HFFc6 (cell line): ENCODE measurements around the gene STON2. TPM values are rescaled to one million over a fixed set of nuclear protein-coding genes. Genes with fewer than 3 reads are reported as not detected.

ENCODE experiments used
- DNase-seq: peaks from one replicate; pipeline ENCODE4 v3.0.0-alpha.2; 2018
- H3K27ac Mint-ChIP-seq: 2 replicates; pipeline ENCODE4 v1.8.0; 2020; ENCODE audit warnings: mild to moderate bottlenecking, mixed read lengths
- H3K27me3 Mint-ChIP-seq: 2 replicates; pipeline ENCODE4 v1.8.0; 2021; ENCODE audit warnings: mild to moderate bottlenecking, moderate library complexity, mixed read lengths; ENCODE audit not compliant: insufficient read depth
- H3K36me3 Mint-ChIP-seq: 2 replicates; pipeline ENCODE4 v1.8.0; 2021; ENCODE audit warnings: low read depth, mixed read lengths
- H3K4me1 Mint-ChIP-seq: 2 replicates; pipeline ENCODE4 v1.8.0; 2020; ENCODE audit warnings: low read depth, mixed read lengths
- H3K4me3 Mint-ChIP-seq: 2 replicates; pipeline ENCODE4 v1.8.0; 2020; ENCODE audit warnings: mild to moderate bottlenecking, moderate library complexity, mixed read lengths
- H3K9me3 Mint-ChIP-seq: 2 replicates; pipeline ENCODE4 v1.8.0; 2020; ENCODE audit warnings: mild to moderate bottlenecking, mixed read lengths
- total RNA-seq, 6 experiments: library from RNA; stranded (reverse); fragmentation: NEBNext Ultra II Directional; extraction: Animal tissue kit (Norgen Biotek cat#: 25700); gene quantifications; 2 replicates in 1 of 6; 3 replicates in 5 of 6; pipeline ENCODE4 v1.2.3, GENCODE V29; 2021
- TF ChIP-seq, protein P1 (sequence below): fragments of 200-600 bp; sonication (generic); IDR thresholded peaks from 2 replicates; pipeline ENCODE4 v1.5.0; 2021; ENCODE audit warnings: antibody characterized with exemption, mild to moderate bottlenecking

The STON2 gene
- total RNA-seq, 6 experiments from 2014 or later: not detected

GRCh38 chr14:81281332-81281731 lies 118.8 kb downstream of the STON2 start:
- H3K27me3 Mint-ChIP-seq: peaks cover 10% of the 10 kb centered on the region
- no peak for DNase-seq
- TF ChIP-seq, protein P1, sequence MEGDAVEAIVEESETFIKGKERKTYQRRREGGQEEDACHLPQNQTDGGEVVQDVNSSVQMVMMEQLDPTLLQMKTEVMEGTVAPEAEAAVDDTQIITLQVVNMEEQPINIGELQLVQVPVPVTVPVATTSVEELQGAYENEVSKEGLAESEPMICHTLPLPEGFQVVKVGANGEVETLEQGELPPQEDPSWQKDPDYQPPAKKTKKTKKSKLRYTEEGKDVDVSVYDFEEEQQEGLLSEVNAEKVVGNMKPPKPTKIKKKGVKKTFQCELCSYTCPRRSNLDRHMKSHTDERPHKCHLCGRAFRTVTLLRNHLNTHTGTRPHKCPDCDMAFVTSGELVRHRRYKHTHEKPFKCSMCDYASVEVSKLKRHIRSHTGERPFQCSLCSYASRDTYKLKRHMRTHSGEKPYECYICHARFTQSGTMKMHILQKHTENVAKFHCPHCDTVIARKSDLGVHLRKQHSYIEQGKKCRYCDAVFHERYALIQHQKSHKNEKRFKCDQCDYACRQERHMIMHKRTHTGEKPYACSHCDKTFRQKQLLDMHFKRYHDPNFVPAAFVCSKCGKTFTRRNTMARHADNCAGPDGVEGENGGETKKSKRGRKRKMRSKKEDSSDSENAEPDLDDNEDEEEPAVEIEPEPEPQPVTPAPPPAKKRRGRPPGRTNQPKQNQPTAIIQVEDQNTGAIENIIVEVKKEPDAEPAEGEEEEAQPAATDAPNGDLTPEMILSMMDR: no peak
- H3K4me1 Mint-ChIP-seq: no peaks in the 10 kb centered on the region
- no peak overlapping the region for H3K27ac Mint-ChIP-seq
- no peaks in the 10 kb centered on the region for H3K9me3 Mint-ChIP-seq
- H3K36me3 Mint-ChIP-seq: no peaks in the 10 kb centered on the region
- no peak overlapping the region for H3K4me3 Mint-ChIP-seq

DNA sequence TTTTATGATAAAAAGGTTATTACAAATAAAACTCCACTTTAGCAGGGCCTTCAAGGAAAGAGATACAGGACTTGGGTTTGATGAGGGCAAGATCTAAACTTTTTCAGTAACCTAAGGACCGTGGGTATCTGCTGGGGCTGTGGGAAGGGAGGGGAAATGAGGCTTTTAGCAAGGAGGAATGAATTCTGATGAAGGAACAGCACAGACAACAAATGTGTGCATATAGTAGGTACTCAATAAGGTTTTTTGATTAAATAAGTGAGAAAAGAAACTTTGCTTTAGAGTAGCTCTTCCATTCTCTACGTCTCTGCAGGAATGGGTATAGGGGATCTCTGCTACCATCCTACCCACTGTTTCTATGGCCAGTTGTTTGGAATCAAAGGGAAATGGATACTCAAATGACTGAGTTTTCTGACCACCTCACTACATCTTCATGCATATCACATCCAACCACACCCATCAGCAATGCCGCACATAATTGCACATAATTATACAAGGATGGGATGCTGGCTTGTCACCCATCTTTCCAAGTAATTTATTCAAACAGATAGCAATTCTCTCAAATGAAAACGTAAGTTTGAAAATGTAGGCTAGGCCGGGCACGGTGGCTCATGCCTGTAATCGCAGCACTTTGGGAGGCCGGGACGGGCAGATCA lies 119.9 kb downstream of the STON2 start:
- TF ChIP-seq, protein P1: no peak
- no peaks in the 10 kb centered on the region for H3K4me1 Mint-ChIP-seq
- peaks cover 10% of the 10 kb centered on the region for H3K27me3 Mint-ChIP-seq
- no peak overlapping the region for H3K4me3 Mint-ChIP-seq
- no peaks in the 10 kb centered on the region for H3K36me3 Mint-ChIP-seq
- no peak for DNase-seq
- no peak overlapping the region for H3K27ac Mint-ChIP-seq
- H3K9me3 Mint-ChIP-seq: no peaks in the 10 kb centered on the region

- no peaks in the 10 kb centered on the region for H3K36me3 Mint-ChIP-seq
- DNase-seq: no peak
- no peak overlapping the region for H3K4me3 Mint-ChIP-seq
- no peaks in the 10 kb centered on the region for H3K4me1 Mint-ChIP-seq
- H3K27me3 Mint-ChIP-seq: peaks cover 17% of the 10 kb centered on the region
- H3K9me3 Mint-ChIP-seq: no peaks in the 10 kb centered on the region
- TF ChIP-seq, protein P1: no peak
- H3K27ac Mint-ChIP-seq: no peak overlapping the region
Observed at GRCh38 chr14:81277096-81277495, 123.0 kb downstream of the STON2 start.

DNA sequence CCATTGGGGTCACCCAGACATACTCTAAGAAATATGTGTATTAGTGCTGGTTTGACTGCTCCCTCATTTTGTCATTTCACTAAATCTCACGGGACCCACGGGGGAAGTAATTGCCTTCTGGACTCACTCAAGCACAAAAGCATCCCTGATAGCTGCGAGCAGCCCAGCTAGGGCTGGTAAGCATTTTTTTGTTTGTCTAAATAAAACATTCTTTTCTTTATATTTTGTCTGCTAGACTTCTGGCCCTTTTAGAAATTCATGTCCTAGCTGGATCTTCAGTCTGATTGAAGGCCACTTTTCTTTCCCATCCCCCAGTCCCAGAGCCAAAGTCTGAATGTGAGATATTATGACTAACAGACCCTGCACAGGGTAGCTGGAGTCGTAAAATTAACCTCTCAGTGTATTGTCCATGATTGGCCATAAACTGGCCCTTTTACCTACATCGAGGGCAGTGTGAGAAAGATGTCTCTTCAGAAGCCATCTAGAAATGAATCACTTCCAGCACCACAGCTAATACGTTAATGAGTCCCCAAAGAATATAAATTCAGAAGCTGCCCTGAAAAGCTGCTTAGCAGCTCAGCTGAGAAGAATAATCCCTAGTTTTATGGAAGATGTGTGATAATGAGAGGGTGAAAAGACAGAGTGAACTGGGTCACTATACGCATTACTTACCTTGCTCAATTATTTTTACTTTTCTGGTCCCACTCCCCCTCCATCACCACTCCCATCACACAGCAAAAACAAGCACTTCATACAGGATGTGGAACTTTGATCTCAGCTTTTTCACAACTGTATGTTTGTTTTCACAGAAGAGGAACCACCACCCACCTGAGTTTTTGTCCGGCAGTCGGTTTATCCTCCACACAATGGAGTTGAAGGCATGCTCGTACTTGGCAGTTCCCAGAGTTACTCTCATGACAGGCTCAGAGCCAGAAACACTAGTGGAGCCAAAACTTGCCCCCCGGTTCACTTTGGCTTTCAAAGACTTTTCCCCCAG lies 123.8 kb downstream of the STON2 start:
- DNase-seq: no peak

DNA sequence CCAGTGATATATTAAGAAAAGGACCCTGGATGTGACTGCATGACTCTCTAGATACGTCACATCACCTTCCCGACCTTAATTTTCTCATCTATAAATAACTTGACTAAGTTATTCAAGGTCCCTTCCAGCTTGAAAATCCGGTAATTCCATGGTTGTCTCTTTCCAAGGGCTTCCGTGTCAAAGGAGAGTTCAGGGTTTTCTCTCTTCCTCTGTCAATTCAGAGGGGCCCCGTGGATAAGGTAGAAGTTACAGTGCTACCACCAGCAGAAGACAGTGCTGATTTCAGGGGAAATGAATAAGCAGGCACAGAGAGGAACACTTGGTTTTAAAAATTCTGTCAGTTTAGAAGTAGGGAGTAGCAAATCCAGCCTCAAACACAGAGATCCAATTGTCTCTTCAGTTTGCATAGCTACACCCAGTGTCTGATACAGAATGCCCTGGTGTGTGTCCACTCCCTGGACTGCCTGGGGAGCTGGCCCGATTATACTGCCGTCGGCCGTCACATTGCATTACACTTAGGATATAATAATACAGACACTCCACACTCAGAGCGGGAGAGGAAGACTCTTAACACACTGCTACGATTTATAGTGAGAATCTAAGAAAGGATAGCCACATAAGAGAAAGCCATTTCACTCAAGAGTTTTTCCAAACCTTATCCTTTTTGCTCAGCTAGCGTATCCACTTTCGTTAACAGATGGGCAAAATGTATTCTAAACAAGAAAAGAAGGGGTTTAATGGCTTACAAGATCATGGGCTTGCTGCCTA lies 124.6 kb downstream of the STON2 start:
- H3K4me1 Mint-ChIP-seq: no peaks in the 10 kb centered on the region
- no peaks in the 10 kb centered on the region for H3K9me3 Mint-ChIP-seq
- H3K36me3 Mint-ChIP-seq: no peaks in the 10 kb centered on the region
- no peak overlapping the region for H3K4me3 Mint-ChIP-seq
- peaks cover 21% of the 10 kb centered on the region for H3K27me3 Mint-ChIP-seq
- no peak overlapping the region for H3K27ac Mint-ChIP-seq
- TF ChIP-seq, protein P1: no peak
- DNase-seq: no peak

More for the DNA sequence above, 123.8 kb downstream of the STON2 start:
- Mint-ChIP-seq H3K27me3 (peaks cover 18% of the 10 kb centered on the region), H3K4me1 (no peaks in the 10 kb centered on the region), H3K36me3 (no peaks in the 10 kb centered on the region), H3K9me3 (no peaks in the 10 kb centered on the region), H3K27ac (no peak overlapping the region), H3K4me3 (no peak overlapping the region)
- TF ChIP-seq, protein P1: no peak
